ENCODE data around the gene C15orf40.

DNA sequence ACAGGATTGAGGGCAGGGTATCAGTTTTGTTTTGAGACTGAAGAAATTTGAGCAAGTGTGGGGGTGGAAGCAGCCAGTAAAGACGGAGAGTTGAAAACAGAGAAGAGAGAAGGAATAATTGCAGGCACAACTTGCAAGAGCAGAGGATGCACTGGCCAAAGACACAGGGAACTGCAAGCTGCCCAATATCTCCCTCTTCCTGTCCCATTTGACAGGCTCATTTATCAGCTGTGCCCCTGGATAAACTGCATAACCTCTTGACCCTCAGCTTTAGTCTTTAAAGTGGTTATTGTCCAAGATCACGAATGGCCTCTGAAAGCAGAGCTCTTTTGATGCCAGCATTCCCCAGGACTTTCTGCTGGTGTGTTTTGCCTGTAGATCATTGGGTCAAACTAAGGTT lies 30.5 kb downstream of the C15orf40 start:
- TF ChIP-seq, protein P1, sequence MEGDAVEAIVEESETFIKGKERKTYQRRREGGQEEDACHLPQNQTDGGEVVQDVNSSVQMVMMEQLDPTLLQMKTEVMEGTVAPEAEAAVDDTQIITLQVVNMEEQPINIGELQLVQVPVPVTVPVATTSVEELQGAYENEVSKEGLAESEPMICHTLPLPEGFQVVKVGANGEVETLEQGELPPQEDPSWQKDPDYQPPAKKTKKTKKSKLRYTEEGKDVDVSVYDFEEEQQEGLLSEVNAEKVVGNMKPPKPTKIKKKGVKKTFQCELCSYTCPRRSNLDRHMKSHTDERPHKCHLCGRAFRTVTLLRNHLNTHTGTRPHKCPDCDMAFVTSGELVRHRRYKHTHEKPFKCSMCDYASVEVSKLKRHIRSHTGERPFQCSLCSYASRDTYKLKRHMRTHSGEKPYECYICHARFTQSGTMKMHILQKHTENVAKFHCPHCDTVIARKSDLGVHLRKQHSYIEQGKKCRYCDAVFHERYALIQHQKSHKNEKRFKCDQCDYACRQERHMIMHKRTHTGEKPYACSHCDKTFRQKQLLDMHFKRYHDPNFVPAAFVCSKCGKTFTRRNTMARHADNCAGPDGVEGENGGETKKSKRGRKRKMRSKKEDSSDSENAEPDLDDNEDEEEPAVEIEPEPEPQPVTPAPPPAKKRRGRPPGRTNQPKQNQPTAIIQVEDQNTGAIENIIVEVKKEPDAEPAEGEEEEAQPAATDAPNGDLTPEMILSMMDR (IDR thresholded peaks at IDR 0.05; ENCODE audit: low read depth, low read length): no peak
- TF ChIP-seq POLR2A (IDR thresholded peaks at IDR 0.05; ENCODE audit: extremely low read depth, insufficient read length) (no peak), MAX (IDR thresholded peaks at IDR 0.05; ENCODE audit: low read depth, low read length) (no peak)

Data from NB4 (cell line).